Esophagus squamous epithelium (tissue), 4 donors: ENCODE data around the gene MEOX1.

Experiments
- POLR2A ChIP-seq, 4 donors: fragments of 450-650 bp; IDR thresholded peaks; one replicate each; pipeline ENCODE4 v1.6.1; 2017; ENCODE audit warnings: antibody characterized with exemption in 4 of 4, mild to moderate bottlenecking in 4 of 4, moderate library complexity in 3 of 4
- TF ChIP-seq, protein P1 (sequence below), 6 experiments: fragments of 450-650 bp in 4 of 6; fragments of 200-600 bp in 2 of 6; sonication (generic) in 2 of 6; IDR thresholded peaks; one replicate each; pipeline ENCODE4 v1.5.1; 2016 to 2019; ENCODE audit warnings: antibody characterized with exemption in 6 of 6, mild to moderate bottlenecking in 4 of 6, moderate library complexity in 4 of 6

GRCh38 chr17:43658900-43659299 lies 2.8 kb downstream of the MEOX1 start:
- TF ChIP-seq, protein P1, sequence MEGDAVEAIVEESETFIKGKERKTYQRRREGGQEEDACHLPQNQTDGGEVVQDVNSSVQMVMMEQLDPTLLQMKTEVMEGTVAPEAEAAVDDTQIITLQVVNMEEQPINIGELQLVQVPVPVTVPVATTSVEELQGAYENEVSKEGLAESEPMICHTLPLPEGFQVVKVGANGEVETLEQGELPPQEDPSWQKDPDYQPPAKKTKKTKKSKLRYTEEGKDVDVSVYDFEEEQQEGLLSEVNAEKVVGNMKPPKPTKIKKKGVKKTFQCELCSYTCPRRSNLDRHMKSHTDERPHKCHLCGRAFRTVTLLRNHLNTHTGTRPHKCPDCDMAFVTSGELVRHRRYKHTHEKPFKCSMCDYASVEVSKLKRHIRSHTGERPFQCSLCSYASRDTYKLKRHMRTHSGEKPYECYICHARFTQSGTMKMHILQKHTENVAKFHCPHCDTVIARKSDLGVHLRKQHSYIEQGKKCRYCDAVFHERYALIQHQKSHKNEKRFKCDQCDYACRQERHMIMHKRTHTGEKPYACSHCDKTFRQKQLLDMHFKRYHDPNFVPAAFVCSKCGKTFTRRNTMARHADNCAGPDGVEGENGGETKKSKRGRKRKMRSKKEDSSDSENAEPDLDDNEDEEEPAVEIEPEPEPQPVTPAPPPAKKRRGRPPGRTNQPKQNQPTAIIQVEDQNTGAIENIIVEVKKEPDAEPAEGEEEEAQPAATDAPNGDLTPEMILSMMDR (IDR thresholded peaks at IDR 0.05): no peak
- TF ChIP-seq POLR2A (IDR thresholded peaks at IDR 0.05): no peak
